HG03565 (cell line): ENCODE data around the gene SUMF2.
"Not testable (repeated sequence)": the region's sequence is repeated elsewhere in the genome, so short reads cannot be mapped to it uniquely, and the experiment has no call there.

Experiments used
- ATAC-seq: cut with Tn5 transposase; IDR thresholded peaks from one replicate; pipeline ENCODE4 v1.9.1; 2021; ENCODE audit warnings: mild to moderate bottlenecking, moderate library complexity; ENCODE audit not compliant: unreplicated experiment

SUMF2 gene

DNA sequence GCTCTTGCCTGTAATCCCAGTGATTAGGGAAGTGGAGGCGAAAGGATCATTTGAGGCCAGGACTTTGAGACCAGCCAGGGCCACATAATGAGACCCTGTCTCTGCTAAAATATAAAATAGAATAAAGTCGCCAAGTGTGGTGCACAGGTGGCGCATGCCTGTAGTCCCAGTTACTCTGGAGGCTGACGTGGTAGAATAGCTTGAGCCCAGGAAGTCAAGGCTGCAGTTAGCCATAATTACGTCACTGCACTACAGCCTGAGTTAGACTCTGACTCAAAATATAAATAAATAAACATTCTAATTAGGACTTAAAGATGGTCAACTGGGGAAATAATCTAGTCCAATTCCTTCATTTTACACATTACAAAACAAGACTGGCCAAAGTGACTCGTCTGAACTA lies 41.4 kb downstream of the SUMF2 start:
- ATAC-seq: no peak

DNA sequence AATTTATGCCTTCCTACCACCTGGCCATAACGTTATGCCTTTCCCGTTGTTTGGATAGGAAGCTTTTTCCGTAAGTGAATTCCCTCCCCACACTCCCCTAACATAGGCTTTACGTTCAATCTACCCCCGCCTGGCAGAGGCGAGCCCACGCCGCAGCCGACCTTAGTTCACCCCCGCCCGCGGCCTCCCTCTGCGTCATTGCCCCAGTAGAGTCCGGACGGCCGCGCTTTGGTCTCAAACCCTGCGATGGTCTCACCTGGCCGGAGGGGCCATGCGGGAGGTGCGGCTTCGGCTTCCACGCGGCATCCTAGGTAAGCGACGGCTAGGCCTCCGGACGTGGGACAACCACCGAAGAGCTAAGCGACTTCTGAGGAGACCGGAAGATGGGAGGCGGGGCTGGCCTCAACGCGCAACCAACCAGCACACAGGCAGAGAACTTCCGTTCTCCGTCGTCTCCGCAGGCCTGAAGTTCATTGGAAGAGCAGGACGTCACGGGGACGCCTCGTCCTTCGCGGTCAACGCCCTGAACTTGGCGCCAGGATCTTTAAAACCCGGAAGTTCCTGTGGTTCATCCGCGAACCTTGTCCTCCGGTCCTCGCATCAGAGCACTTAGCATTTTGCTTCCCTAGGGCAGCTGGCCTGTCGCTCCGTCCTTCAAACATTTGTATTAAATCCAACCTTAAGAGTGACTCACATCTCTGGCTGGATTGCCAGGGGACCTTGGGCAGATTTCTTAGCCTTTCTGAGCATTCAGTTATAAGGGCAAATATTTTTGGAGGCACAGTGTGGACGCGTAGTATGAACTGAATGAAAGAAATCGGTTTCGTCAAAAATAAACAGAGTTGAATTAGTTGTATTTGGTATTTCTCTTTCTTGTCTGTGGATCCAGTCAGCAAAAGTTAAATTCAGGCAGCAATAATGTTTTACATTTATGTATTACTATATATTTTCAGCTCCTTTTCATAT lies 42.3 kb downstream of the SUMF2 start, which contains the start of gene CHCHD2:
Gene CHCHD2 (minus strand): TSS at position 369 of the 966 bp plus-strand sequence. CDS start 63 bp downstream, at position 306.
- ATAC-seq: peak; percentile 99

DNA sequence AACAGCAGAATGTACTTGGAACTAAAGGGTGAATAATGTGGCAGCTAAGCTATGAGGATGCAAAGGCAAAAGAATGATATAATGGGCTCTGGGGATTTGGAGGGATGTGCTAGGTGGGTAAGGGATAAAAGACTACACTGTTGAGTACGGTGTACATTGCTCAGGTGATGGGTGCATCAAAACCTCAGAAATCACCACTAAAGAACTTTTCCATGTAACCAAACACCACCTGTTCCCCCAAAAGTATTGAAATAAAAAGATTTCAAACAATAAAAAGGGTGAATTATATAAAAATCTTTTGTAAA lies 43.8 kb downstream of the SUMF2 start:
- ATAC-seq: no peak

DNA sequence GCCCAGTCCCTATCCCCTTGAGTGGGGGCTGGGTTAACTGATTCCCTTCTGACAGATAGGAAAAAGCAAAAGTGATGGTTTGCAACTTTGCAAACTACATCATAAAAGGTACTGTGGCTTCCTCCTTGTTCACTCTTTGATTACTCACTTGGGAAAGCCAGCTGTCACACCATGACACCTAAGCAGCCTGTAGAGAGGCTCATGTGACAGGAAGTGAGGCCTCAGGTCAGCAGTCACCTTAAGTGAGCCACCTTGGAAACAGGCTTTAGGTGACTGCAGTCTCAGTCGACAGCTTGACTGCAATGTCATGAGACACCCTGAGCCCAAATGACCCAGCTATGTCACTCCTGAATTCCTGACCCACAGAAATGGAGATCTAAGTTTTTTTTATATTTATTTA lies 46.5 kb downstream of the SUMF2 start:
- no peak for ATAC-seq

DNA sequence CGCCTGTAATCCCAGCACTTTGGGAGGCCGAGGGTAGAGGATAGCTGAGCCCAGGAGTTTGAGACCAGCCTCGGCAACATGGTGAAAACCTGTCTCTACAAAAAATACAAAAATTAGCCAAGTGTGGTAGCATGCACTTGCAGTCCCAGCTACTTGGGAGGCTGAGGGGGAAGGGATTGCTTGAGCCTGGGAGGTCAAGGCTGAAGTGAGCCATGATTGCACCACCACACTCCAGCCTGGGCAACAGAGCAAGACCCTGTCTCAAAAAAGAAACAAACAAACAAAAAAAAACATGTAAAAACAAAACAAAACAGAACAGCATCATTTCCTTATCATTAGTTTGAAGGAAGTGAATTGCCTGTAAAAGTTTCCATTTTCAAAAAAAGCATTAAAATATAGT lies 48.2 kb downstream of the SUMF2 start:
- not testable (repeated sequence) for ATAC-seq

DNA sequence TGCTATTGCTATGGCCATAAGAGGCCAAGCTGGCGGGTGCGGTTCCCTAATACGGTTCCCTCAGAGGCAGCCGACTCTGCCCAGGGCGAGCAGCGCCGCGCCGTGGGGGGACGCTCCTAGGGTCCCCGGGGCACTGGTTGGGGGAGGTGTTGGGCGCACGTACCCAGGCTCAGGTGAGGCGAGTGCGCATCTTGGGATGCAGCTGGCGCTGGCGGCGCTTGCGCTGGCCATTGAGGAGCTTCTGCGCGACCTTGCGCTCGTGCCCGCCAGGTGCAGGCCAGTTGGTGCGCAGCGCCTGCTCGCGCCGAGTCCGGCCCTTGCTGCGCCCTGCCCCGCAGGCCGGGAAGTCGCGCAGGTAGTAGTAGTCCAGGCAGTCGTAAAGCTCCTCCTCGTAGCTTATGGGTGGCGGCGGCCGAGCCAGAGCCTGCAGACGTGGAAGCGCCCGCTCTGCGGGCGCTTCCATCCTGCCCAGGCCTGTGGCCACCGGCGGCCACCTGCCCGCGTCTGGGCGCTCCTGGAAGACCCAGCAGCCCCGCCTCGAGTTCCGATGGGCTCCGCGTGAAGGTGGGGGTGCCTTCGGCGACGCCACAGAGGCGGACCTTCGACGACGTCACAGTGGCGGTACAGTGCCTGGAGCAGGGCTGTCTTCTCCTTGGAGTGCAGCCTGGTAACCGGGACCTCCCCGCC lies 51.9 kb downstream of the SUMF2 start, which contains the start of gene NUPR2:
Gene NUPR2 (minus strand): TSS at position 566 of the 687 bp plus-strand sequence. CDS start 103 bp downstream, at position 463.
- ATAC-seq: no peak

DNA sequence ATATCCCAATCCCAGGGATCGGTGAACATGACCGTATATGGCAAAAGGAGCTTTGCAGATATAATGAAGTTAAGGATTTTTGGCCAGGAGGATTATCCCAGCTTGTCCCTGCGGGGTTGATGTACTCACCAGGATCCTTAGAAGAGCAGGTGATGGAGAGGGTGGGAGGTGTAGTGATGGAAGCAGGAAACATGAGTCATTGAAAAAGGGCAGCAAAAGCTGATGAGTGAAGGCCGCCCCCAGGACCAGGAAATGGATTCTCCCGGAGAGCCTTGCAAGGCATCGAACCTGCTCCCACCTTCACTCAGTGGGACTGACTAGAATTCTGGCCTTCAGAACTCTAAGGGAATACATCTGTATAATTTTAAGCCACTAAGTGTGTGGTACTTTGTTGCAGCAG lies 57.4 kb downstream of the SUMF2 start:
- no peak for ATAC-seq

DNA sequence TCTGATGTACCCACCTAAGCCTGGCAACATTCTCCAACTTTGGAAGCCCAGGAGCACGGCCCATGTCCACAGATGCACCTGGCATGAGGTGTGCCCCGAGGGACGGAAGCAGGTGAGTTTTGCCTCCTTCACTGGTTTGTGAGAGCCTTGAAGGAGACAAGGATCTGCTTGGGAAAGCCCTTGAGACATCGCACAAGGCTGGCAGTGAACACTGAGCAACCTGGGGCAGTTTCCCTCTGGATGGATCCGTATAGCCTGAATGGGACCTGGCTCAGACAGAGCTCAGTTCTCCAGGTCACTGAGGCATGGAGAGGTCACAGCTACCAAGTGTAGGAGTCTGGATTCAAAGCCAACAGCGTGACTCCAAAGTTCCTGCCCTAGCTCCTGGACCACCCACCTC lies 60.9 kb downstream of the SUMF2 start:
- no peak for ATAC-seq

DNA sequence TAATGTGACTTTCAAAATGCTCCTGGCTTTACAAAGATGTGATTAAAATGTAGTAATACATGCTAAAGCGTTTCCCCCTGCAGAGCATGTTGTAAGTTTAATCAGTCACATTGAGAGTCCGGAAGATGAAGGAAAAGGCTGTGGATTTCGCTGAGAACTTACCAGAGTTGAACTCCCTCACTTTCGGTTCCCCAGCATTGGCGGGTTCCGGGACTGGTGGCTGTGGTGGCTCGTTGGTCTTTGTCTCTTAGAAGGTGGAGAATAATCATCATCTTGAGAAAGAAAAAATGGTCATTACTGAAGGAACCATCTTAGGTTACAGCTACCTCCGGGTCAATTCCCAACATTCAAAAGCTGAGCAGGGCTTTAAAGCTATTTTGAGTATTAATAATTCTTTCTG lies 61.7 kb downstream of the SUMF2 start:
- no peak for ATAC-seq

DNA sequence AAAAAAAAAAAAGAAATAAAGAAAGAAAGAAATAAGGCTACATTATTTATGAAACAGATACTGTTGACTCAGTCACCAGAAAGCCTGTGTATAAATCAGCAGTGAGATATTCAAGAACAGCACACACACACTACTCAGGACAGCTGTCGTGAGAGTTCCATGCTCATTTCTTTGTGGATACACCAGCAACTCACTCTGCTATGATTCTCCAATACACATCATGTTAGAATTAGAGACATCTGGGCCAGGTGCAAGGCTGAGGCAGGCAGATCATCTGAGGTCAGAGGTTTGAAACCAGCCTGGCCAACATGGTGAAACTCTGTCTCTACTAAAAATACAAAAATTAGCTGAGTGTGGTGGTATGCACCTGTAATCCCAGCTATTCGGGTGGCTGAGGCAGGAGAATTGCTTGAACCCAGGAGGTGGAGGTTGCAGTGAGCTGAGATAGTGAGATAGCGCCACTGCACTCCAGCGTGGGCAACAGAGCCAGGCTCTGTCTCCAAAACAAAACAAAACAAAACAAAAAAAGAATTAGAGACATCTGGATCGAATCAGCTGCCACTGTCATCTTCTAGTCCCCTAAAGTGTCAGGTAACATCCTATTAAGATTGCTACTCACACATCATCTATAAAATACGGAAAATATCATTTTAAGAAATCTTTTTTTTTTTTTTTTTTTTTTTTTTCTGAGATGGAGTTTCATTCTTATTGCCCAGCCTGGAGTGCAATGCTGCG lies 63.3 kb downstream of the SUMF2 start:
- no peak for ATAC-seq
